Heart left ventricle (tissue), 13 donors: ENCODE measurements around the gene DOHH.

Source experiments
- POLR2A ChIP-seq, 2 donors: fragments of 450-650 bp; IDR thresholded peaks; one replicate each; pipeline ENCODE4 v1.6.1; 2017; ENCODE audit warnings: antibody characterized with exemption in 2 of 2, mild to moderate bottlenecking in 2 of 2, moderate library complexity in 2 of 2
- TF ChIP-seq, protein P1 (sequence below), 12 donors: fragments of 200-600 bp; sonication (generic) in 4 of 12; IDR thresholded peaks; one replicate each; pipeline versions ENCODE4 v1.5.0 to v1.8.0; 2018 to 2022; ENCODE audit warnings: antibody characterized with exemption in 12 of 12, mild to moderate bottlenecking in 5 of 12
- donor health status: ischemic (EF 13 %, LVEDD 7.1; RV severe dilation, severe dysfunction).
- donor health status: DM: no; HTN: yes; CAD: no.
- donor health status: DM: no; HTN: no; CAD: no.
- donor health status: ischemic (EF 25% LVEDD 6.9; RV normal size, moderate dysfunction).
- donor health status: ischemic (EF 25% LVEDD 5.7; RV mildly dilated, moderate dysfunction).
- donor health status: ischemic (EF 35%, LVEDD 5.7; RV mildly dilated, moderate dysfunction).
- donor health status: nonischemic (EF 11% LVEDD 7.7; RV severe dilation, severe dysfunction).
- donor health status: DM: yes; HTN: yes; CAD: no.
- donor health status: PGD.
- donor health status: ischemic (EF 29% LVEDD 5.4; RV normal size, mild dysfunction).
- donor health status: nonischemic (EF 23%, LVEDD 6.1; RV moderate dilation, normal function).

DNA sequence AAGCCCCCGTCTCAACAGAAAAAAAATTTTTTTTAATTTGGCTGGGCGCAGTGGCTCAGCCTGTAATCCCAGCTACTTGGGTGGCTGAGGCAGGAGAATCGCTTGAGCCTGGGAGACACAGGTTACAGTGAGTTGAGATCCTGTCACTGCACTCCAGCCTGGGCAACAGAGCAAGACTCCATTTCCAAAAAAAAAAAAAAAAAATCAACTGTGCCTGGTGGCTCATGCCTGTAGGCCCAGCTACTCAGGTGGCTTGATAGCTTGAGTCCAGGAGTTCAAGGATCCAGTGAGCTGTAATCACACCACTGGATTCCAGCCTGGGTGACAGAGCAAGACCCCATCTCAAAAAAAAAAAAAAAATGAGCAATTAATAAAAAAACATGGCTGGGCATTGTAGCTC is 1.3 kb upstream of the DOHH start:
- TF ChIP-seq POLR2A (IDR thresholded peaks at IDR 0.05), result no peak
- TF ChIP-seq, protein P1, sequence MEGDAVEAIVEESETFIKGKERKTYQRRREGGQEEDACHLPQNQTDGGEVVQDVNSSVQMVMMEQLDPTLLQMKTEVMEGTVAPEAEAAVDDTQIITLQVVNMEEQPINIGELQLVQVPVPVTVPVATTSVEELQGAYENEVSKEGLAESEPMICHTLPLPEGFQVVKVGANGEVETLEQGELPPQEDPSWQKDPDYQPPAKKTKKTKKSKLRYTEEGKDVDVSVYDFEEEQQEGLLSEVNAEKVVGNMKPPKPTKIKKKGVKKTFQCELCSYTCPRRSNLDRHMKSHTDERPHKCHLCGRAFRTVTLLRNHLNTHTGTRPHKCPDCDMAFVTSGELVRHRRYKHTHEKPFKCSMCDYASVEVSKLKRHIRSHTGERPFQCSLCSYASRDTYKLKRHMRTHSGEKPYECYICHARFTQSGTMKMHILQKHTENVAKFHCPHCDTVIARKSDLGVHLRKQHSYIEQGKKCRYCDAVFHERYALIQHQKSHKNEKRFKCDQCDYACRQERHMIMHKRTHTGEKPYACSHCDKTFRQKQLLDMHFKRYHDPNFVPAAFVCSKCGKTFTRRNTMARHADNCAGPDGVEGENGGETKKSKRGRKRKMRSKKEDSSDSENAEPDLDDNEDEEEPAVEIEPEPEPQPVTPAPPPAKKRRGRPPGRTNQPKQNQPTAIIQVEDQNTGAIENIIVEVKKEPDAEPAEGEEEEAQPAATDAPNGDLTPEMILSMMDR (IDR thresholded peaks at IDR 0.05), result no peak
